ENCODE measurements around the gene KHNYN.

GRCh38 chr14:24443053-24443665 lies 13.4 kb downstream of the KHNYN start:
- TF ChIP-seq SUZ12 (IDR thresholded peaks at IDR 0.05; ENCODE audit: extremely low read depth, insufficient read depth, insufficient read length) (no peak), ZNF274 (IDR thresholded peaks at IDR 0.05; ENCODE audit: low read depth, low read length) (no peak)
